IMR-90 (cell line): ENCODE measurements around the gene CYP27C1. TPM values are rescaled to one million over a fixed set of nuclear protein-coding genes. Genes with fewer than 3 reads are reported as not detected.

Experiments used
- ATAC-seq: fragments of 200-7000 bp; cut with Tn5 transposase; 2 replicates; pipeline ENCODE4 v1.9.1; 2020; ENCODE audit warnings: low read depth, mild to moderate bottlenecking, moderate library complexity
- BruUV-seq: library from RNA; stranded (reverse); fragments of 400-500 nt; replicated peaks from 2 replicates; lab custom pipeline; 2021; lab: Mats Ljungman, UMichigan
- CTCF ChIA-PET: fragments of 300-600 bp; formaldehyde crosslinking; extraction: SDS; loops from one replicate; lab custom pipeline; 2021; ENCODE audit warnings: antibody characterized with exemption; lab: Yijun Ruan, JAX
- POLR2A ChIA-PET: fragments of 300-600 bp; sonication (Branson Sonifier 250); formaldehyde crosslinking; loops from one replicate; lab custom pipeline; 2022; ENCODE audit warnings: antibody characterized with exemption; ENCODE audit not compliant: unreplicated experiment; lab: Charles Lee
- DNase-seq: peaks from one replicate; pipeline ENCODE4 v3.0.0; 2013
- H2AFZ ChIP-seq: replicated peaks from 2 replicates; pipeline ENCODE3; 2013; ENCODE audit warnings: low read length, mild to moderate bottlenecking; ENCODE audit not compliant: poor library complexity
- H2AK5ac ChIP-seq: 2 replicates; pipeline ENCODE4 v1.6.1; 2013; ENCODE audit warnings: low read depth, low read length, inconsistent platforms
- H2AK9ac ChIP-seq: replicated peaks from 2 replicates; pipeline ENCODE3; 2013; ENCODE audit warnings: mild to moderate bottlenecking, low read depth, low read length, moderate library complexity; ENCODE audit not compliant: poor library complexity
- H2BK120ac ChIP-seq: 2 replicates; pipeline ENCODE4 v1.6.1; 2013; ENCODE audit warnings: low read depth, low read length, inconsistent platforms
- H2BK15ac ChIP-seq: 3 replicates; pipeline ENCODE4 v1.6.1; 2013; ENCODE audit warnings: low read depth, low read length, inconsistent platforms
- H2BK20ac ChIP-seq: 2 replicates; pipeline ENCODE4 v1.6.1; 2013; ENCODE audit warnings: low read depth, mild to moderate bottlenecking, inconsistent platforms, low read length, moderate library complexity
- H2BK5ac ChIP-seq: 2 replicates; pipeline ENCODE4 v1.6.1; 2013; ENCODE audit warnings: mild to moderate bottlenecking, low read depth, low read length, inconsistent platforms; ENCODE audit not compliant: poor library complexity, severe bottlenecking
- H3K14ac ChIP-seq: replicated peaks from 2 replicates; pipeline ENCODE4 v1.6.1; 2013; ENCODE audit warnings: low read depth, low read length, inconsistent platforms
- H3K18ac ChIP-seq: 2 replicates; pipeline ENCODE4 v1.6.1; 2013; ENCODE audit warnings: low read depth, low read length, control low read depth
- H3K23ac ChIP-seq: 2 replicates; pipeline ENCODE4 v1.6.1; 2013; ENCODE audit warnings: low read depth, low read length, inconsistent platforms
- H3K27ac ChIP-seq: 2 replicates; pipeline ENCODE4 v1.5.1; 2013; ENCODE audit warnings: mild to moderate bottlenecking, control low read depth, low read length; ENCODE audit not compliant: insufficient read depth
- H3K27me3 ChIP-seq: 2 replicates; pipeline ENCODE4 v1.6.1; 2013; ENCODE audit warnings: low read length; ENCODE audit not compliant: control insufficient read depth, insufficient read depth
- H3K36me3 ChIP-seq: 2 replicates; pipeline ENCODE4 v1.6.1; 2013; ENCODE audit warnings: low read length, mixed read lengths; ENCODE audit not compliant: control insufficient read depth, insufficient read depth
- H3K4ac ChIP-seq: 2 replicates; pipeline ENCODE4 v1.6.1; 2013; ENCODE audit warnings: low read depth, low read length, inconsistent platforms
- H3K4me1 ChIP-seq: 2 replicates; pipeline ENCODE4 v1.6.1; 2013; ENCODE audit warnings: low read length, mixed read lengths; ENCODE audit not compliant: control insufficient read depth, insufficient read depth
- H3K4me2 ChIP-seq: 2 replicates; pipeline ENCODE4 v1.6.1; 2013; ENCODE audit warnings: low read depth, mild to moderate bottlenecking, control low read depth, low read length, moderate library complexity
- H3K4me3 ChIP-seq: 2 replicates; pipeline ENCODE4 v1.5.1; 2013; ENCODE audit warnings: low read depth, mild to moderate bottlenecking, control low read depth, low read length, moderate library complexity; ENCODE audit not compliant: insufficient read depth
- H3K56ac ChIP-seq: 2 replicates; pipeline ENCODE4 v1.6.1; 2013; ENCODE audit warnings: low read length, inconsistent platforms; ENCODE audit not compliant: insufficient read depth; ENCODE audit errors: extremely low read depth
- H3K79me1 ChIP-seq, 2 experiments: 2 replicates each; pipeline ENCODE4 v1.6.1; 2013; ENCODE audit warnings: low read length in 2 of 2, inconsistent platforms in 1 of 2, low read depth in 1 of 2
- H3K9ac ChIP-seq: 2 replicates; pipeline ENCODE4 v1.6.1; 2013; ENCODE audit warnings: low read depth, low read length, control low read depth
- H3K9me1 ChIP-seq: 2 replicates; pipeline ENCODE4 v1.6.1; 2013; ENCODE audit warnings: low read length, inconsistent platforms; ENCODE audit not compliant: insufficient read depth
- H3K9me3 ChIP-seq: 2 replicates; pipeline ENCODE4 v1.6.1; 2013; ENCODE audit warnings: low read length; ENCODE audit not compliant: control insufficient read depth, insufficient read depth
- H4K20me1 ChIP-seq: 2 replicates; pipeline ENCODE4 v1.6.1; 2013; ENCODE audit warnings: low read length, inconsistent platforms; ENCODE audit not compliant: insufficient read depth
- H4K5ac ChIP-seq: 2 replicates; pipeline ENCODE4 v1.6.1; 2013; ENCODE audit warnings: mild to moderate bottlenecking, low read depth, low read length, control low read depth
- H4K8ac ChIP-seq, 2 experiments: 2 replicates each; pipeline ENCODE4 v1.6.1; 2013; ENCODE audit warnings: low read depth in 2 of 2, low read length in 2 of 2, control low read depth in 1 of 2, inconsistent platforms in 1 of 2
- H4K91ac ChIP-seq: 2 replicates; pipeline ENCODE4 v1.6.1; 2013; ENCODE audit warnings: low read depth, low read length, inconsistent platforms; ENCODE audit not compliant: insufficient read depth
- CEBPB ChIP-seq: IDR thresholded peaks from 2 replicates; pipeline ENCODE4 v1.6.1; 2012; ENCODE audit warnings: low read depth, low read length, improper control_type of control experiment
- ELK1 ChIP-seq: fragments of 150-350 bp; IDR thresholded peaks from 2 replicates; pipeline ENCODE4 v1.6.1; 2016; ENCODE audit warnings: low read depth, mild to moderate bottlenecking, low read length, moderate library complexity, borderline replicate concordance
- MAZ ChIP-seq: IDR thresholded peaks from 2 replicates; pipeline ENCODE4 v1.6.1; 2012; ENCODE audit warnings: low read depth, mild to moderate bottlenecking, low read length, improper control_type of control experiment, moderate library complexity, borderline replicate concordance
- MXI1 ChIP-seq: IDR thresholded peaks from 2 replicates; pipeline ENCODE4 v1.6.1; 2012; ENCODE audit warnings: low read depth, mild to moderate bottlenecking, low read length, moderate library complexity, borderline replicate concordance
- RAD21 ChIP-seq: IDR thresholded peaks from 2 replicates; pipeline ENCODE4 v1.6.1; 2012; ENCODE audit warnings: low read length, improper control_type of control experiment
- RFX5 ChIP-seq: IDR thresholded peaks from 2 replicates; pipeline ENCODE4 v1.8.0; 2012; ENCODE audit warnings: low read depth, mild to moderate bottlenecking, low read length, moderate library complexity
- WGBS, 2 experiments: methylation state at CpG; one replicate each; pipeline versions ENCODE4 v1.1.5 to v1.1.7; 2013; ENCODE audit warnings: missing lambda C conversion rate in 2 of 2; ENCODE audit not compliant: insufficient read length in 1 of 2; ENCODE audit errors: extremely low coverage in 2 of 2; 5-methylcytosine and 5-hydroxymethylcytosine counted together
- dilution Hi-C: fragments of 300-500 bp; cut with HindIII; formaldehyde crosslinking; loops from one replicate; pipeline ENCODE4 v1.14.3; 2018; ENCODE audit warnings: low sequenced_read_pairs; ENCODE audit not compliant: unreplicated experiment
- in situ Hi-C: fragments of 300-500 bp; cut with MboI; formaldehyde crosslinking; loops from 3 replicates; pipeline ENCODE4 v1.14.3; 2019; ENCODE audit warnings: low sequenced_read_pairs, inconsistent platforms, mixed read lengths
- intact Hi-C: fragments of 100-400 bp; cut with micrococcal nuclease; formaldehyde crosslinking; loops from 2 replicates; pipeline ENCODE4 v1.10.0; 2022
- polyA plus RNA-seq, 3 experiments: library from polyadenylated mRNA; depleted of rRNA; stranded (reverse); fragments of >200 nt; gene quantifications; 2 replicates each; pipeline ENCODE4 v1.2.3, GENCODE V29; 2012; ENCODE audit warnings: low replicate concordance in 1 of 3
- total RNA-seq: library from RNA; depleted of rRNA; stranded (reverse); fragments of >200 nt; gene quantifications from 2 replicates; pipeline ENCODE4 v1.2.3, GENCODE V29; 2012
- TF ChIP-seq, protein P1 (sequence below): fragments of 150-350 bp; IDR thresholded peaks from 2 replicates; pipeline ENCODE4 v1.6.1; 2017; ENCODE audit warnings: mild to moderate bottlenecking, antibody characterized with exemption, low read length, low read depth

Gene CYP27C1
- total and polyA plus RNA-seq, 2 of the 4 experiments (the other 2 are of a cell fraction), result not detected

- TF ChIP-seq RFX5, result no peak
- TF ChIP-seq MAZ, result no peak
These were observed at the start of gene CYP27C1 (continued) for GRCh38 chr2:127220102-127220767.

DNA sequence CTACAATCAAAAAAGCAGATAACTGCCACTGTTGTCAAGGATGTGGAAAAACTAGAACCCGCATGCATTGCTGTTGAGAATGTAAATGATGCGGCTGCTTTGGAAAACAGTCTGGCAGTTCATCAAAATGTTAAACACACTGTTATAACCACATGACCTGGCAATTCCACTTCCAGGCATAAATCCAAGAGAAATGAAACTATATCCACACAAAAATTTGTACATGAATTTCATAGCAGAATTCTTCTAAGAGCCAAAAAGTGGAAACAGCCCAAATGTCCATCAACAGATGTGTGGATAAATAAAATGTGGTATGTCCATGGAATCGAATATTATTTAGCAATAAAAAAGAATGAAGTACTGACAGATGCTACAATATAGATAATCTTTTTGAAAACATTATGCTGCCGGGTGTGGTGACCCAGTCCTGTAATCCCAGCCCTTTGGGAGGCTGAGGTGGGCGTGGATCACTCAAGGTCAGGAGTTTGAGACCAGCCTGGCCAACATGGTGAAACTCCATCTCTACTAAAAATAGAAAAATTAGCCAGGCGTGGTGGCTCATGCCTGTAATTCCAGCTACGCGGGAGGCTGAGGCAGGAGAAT, 41.8 kb upstream of the CYP27C1 start:
- no TSS peak for BruUV-seq
- Histone ChIP-seq H3K4me3 (no peak overlapping the region), H3K18ac (no peak overlapping the region), H3K79me1 (no peaks in the 10 kb centered on the region; a peak in 1 of 4 replicates), H3K4me2 (no peak overlapping the region), H2AK5ac (no peak overlapping the region), H4K20me1 (no peaks in the 10 kb centered on the region), H3K14ac (no peak overlapping the region), H3K36me3 (peaks cover 37% of the 10 kb centered on the region), H4K5ac (no peak overlapping the region), H3K23ac (no peak overlapping the region), H2BK20ac (no peak overlapping the region), H2AFZ (no peak overlapping the region), H3K56ac (no peak overlapping the region), H2BK15ac (no peak overlapping the region), H3K27me3 (no peaks in the 10 kb centered on the region), H3K27ac (no peak overlapping the region), H2BK120ac (no peak overlapping the region), H3K9ac (no peak overlapping the region), H2BK5ac (no peak overlapping the region), H3K9me3 (no peaks in the 10 kb centered on the region; the same call in 1 of the 2 replicates), H4K8ac (no peak overlapping the region), H4K91ac (no peak overlapping the region), H2AK9ac (no peak overlapping the region), H3K4ac (no peak overlapping the region), H3K4me1 (no peaks in the 10 kb centered on the region), H3K9me1 (0 out of 2 replicates have a peak, but pooled peaks cover 5% of the 10 kb centered on the region)
- intact Hi-C loops (no loop called here), dilution Hi-C loops (no loop called here), in situ Hi-C loops (no loop called here)
- no peak for TF ChIP-seq RFX5
- TF ChIP-seq RAD21, result no peak
- no peak for TF ChIP-seq ELK1
- no peak for TF ChIP-seq CEBPB
- TF ChIP-seq MXI1, result no peak
- TF ChIP-seq, protein P1, sequence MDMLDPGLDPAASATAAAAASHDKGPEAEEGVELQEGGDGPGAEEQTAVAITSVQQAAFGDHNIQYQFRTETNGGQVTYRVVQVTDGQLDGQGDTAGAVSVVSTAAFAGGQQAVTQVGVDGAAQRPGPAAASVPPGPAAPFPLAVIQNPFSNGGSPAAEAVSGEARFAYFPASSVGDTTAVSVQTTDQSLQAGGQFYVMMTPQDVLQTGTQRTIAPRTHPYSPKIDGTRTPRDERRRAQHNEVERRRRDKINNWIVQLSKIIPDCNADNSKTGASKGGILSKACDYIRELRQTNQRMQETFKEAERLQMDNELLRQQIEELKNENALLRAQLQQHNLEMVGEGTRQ, result no peak
- DNase-seq (peak; percentile 61), ATAC-seq (peak; percentile 48)
- ChIA-PET CTCF (no interaction called here), POLR2A (no interaction called here)
- 92% methylated on average over 2 of the region's 8 CpGs; no CpG with 5 or more reads in 1 of the 2 experiments for WGBS, 2 experiments
